OCI-LY7 (cell line): Measurements from ENCODE around the gene CHI3L2. TPM values are rescaled to one million over a fixed set of nuclear protein-coding genes. Genes with fewer than 3 reads are reported as not detected.

Experiments
- BruUV-seq: library from RNA; stranded (reverse); fragments of 400-500 nt; replicated peaks from 2 replicates; lab custom pipeline; 2021; lab: Mats Ljungman, UMichigan
- CTCF ChIA-PET: fragments of 300-600 bp; sonication (Branson Sonifier 250); formaldehyde crosslinking; loops from one replicate; lab custom pipeline; 2022; ENCODE audit warnings: antibody characterized with exemption; ENCODE audit not compliant: unreplicated experiment; lab: Charles Lee
- POLR2A ChIA-PET: fragments of 300-600 bp; sonication (Branson Sonifier 250); formaldehyde crosslinking; loops from one replicate; lab custom pipeline; 2022; ENCODE audit warnings: antibody characterized with exemption; lab: Charles Lee
- DNase-seq: peaks from one replicate; pipeline ENCODE4 v3.0.0-alpha.2; 2015; ENCODE audit warnings: low spot score
- H2AFZ ChIP-seq: fragments of 200-600 bp; sonication (generic), shearing (Covaris generic); 2 replicates; pipeline ENCODE4 v1.6.1; 2014; ENCODE audit warnings: mild to moderate bottlenecking, antibody characterized with exemption, low read length, moderate library complexity
- H3K27ac ChIP-seq: fragments of 200-600 bp; sonication (generic); 2 replicates; pipeline ENCODE4 v1.5.1; 2014; ENCODE audit warnings: mixed run types, low read depth, mild to moderate bottlenecking, moderate library complexity, low read length, inconsistent platforms; ENCODE audit not compliant: poor library complexity, severe bottlenecking
- H3K36me3 ChIP-seq: fragments of 200-600 bp; sonication (generic); 2 replicates; pipeline ENCODE4 v1.6.1; 2014; ENCODE audit warnings: mild to moderate bottlenecking, antibody characterized with exemption, low read length, moderate library complexity, mixed read lengths; ENCODE audit not compliant: insufficient read depth
- H3K4me1 ChIP-seq: fragments of 200-600 bp; sonication (generic); 2 replicates; pipeline ENCODE4 v1.5.1; 2014; ENCODE audit warnings: mild to moderate bottlenecking, low read length; ENCODE audit not compliant: insufficient read depth, poor library complexity, severe bottlenecking
- H3K4me2 ChIP-seq: fragments of 200-600 bp; sonication (generic); 2 replicates; pipeline ENCODE4 v1.6.1; 2014; ENCODE audit warnings: mild to moderate bottlenecking, low read length
- H3K4me3 ChIP-seq: fragments of 200-600 bp; sonication (generic); 2 replicates; pipeline ENCODE4 v1.5.1; 2014; ENCODE audit warnings: mild to moderate bottlenecking, low read depth, low read length; ENCODE audit not compliant: poor library complexity, severe bottlenecking
- H3K79me2 ChIP-seq: fragments of 200-600 bp; sonication (generic); 2 replicates; pipeline ENCODE4 v1.6.1; 2016; ENCODE audit warnings: low read depth, mild to moderate bottlenecking, low read length, moderate library complexity, mixed read lengths; ENCODE audit not compliant: insufficient read depth
- H3K9me2 ChIP-seq: fragments of 200-600 bp; sonication (generic); 2 replicates; pipeline ENCODE4 v1.6.1; 2016; ENCODE audit warnings: mild to moderate bottlenecking, low read length, mixed read lengths; ENCODE audit not compliant: insufficient read depth
- H3K9me3 ChIP-seq: fragments of 200-600 bp; sonication (generic); 2 replicates; pipeline ENCODE4 v1.6.1; 2014; ENCODE audit warnings: mild to moderate bottlenecking, mixed run types, low read length, mixed read lengths
- H4K20me1 ChIP-seq: fragments of 200-600 bp; sonication (generic); 2 replicates; pipeline ENCODE4 v1.6.1; 2014; ENCODE audit warnings: mild to moderate bottlenecking, antibody characterized with exemption, low read length, moderate library complexity, mixed read lengths; ENCODE audit not compliant: insufficient read depth
- EZH2phosphoT487 ChIP-seq: fragments of 200-600 bp; sonication (generic); IDR thresholded peaks from 2 replicates; pipeline ENCODE4 v1.6.1; 2018; ENCODE audit warnings: low read depth, borderline replicate concordance, mild to moderate bottlenecking, mixed run types, antibody characterized with exemption, low read length, moderate library complexity, mixed read lengths
- intact Hi-C: fragments of 100-400 bp; cut with micrococcal nuclease; formaldehyde crosslinking; loops from one replicate; pipeline ENCODE4 v1.10.0; 2022; ENCODE audit not compliant: unreplicated experiment
- total RNA-seq, 2 experiments: library from RNA; depleted of rRNA in 1 of 2; stranded (reverse); fragments of >200 nt in 1 of 2; shearing (Covaris generic) in 1 of 2; gene quantifications; 2 replicates each; pipeline ENCODE4 v1.2.3, GENCODE V29; 2014 to 2022
- TF ChIP-seq, protein P1 (sequence below): fragments of 200-600 bp; sonication (generic); conservative IDR thresholded peaks from 2 replicates; pipeline ENCODE4 v1.5.1; 2014; ENCODE audit warnings: mild to moderate bottlenecking, antibody characterized with exemption, low read length, moderate library complexity, mixed read lengths

CHI3L2 gene
- total RNA-seq, 2 experiments from 2014 or later = 37.1 to 88.7 TPM

DNA sequence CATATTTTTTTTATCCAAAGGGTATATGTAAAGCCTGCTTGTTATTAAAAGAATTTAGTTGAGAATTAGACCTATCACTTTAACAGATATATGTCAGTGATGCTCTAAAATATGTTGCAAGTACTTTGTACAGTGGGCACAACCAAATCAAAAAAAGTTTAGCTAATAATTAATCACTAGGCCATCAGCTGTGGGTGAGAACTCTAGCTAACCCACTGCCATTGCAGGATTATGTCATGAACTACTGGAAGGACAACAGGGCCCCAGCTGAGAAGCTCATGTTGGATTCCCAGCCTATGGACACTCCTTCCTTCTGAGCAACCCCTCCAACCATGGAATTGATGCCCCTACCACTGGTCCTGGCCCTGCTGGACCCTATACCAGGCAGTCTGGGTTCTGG, 56.3 kb downstream of the CHI3L2 start:
- intact Hi-C loops = no loop called here
- Histone ChIP-seq H2AFZ (no peak overlapping the region), H4K20me1 (no peaks in the 10 kb centered on the region), H3K4me1 (no peaks in the 10 kb centered on the region), H3K4me2 (no peak overlapping the region), H3K36me3 (no peaks in the 10 kb centered on the region), H3K9me3 (no peaks in the 10 kb centered on the region), H3K9me2 (no peaks in the 10 kb centered on the region), H3K79me2 (no peaks in the 10 kb centered on the region), H3K27ac (no peak overlapping the region), H3K4me3 (no peak overlapping the region)
- POLR2A ChIA-PET = interaction anchor here (0.5 kb wide), 1 partner anchor 383 kb away, joined by 9 read pairs; no protein-coding TSS in a partner anchor
- no TSS peak for BruUV-seq
- DNase-seq = no peak
- CTCF ChIA-PET = no interaction called here
- no peak for TF ChIP-seq EZH2phosphoT487

DNA sequence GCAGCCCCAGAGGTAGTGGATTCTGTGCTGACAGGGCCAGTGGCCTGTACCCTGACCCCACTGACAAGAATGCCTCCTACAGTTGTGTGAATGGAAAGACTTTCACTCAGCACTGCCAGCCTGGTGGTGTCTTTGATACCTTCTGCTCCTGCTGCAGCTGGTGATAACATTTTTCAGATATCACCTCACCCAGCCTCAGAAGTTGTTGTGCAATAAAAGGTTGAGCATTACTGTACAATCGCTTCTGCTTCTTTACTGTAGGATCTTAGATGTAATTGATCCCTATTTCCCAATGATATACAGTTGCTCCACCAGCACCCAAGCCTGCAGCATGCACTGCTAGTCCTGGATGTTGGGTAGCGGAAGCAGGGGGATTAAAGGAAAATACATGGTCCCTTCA, 58.4 kb downstream of the CHI3L2 start:
- intact Hi-C loops = no loop called here
- TF ChIP-seq, protein P1, sequence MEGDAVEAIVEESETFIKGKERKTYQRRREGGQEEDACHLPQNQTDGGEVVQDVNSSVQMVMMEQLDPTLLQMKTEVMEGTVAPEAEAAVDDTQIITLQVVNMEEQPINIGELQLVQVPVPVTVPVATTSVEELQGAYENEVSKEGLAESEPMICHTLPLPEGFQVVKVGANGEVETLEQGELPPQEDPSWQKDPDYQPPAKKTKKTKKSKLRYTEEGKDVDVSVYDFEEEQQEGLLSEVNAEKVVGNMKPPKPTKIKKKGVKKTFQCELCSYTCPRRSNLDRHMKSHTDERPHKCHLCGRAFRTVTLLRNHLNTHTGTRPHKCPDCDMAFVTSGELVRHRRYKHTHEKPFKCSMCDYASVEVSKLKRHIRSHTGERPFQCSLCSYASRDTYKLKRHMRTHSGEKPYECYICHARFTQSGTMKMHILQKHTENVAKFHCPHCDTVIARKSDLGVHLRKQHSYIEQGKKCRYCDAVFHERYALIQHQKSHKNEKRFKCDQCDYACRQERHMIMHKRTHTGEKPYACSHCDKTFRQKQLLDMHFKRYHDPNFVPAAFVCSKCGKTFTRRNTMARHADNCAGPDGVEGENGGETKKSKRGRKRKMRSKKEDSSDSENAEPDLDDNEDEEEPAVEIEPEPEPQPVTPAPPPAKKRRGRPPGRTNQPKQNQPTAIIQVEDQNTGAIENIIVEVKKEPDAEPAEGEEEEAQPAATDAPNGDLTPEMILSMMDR = no peak
- no peak for TF ChIP-seq EZH2phosphoT487
- no peak overlapping the region for H3K4me2 ChIP-seq
- no TSS peak for BruUV-seq
- no peak overlapping the region for H2AFZ ChIP-seq
- no peaks in the 10 kb centered on the region for H4K20me1 ChIP-seq
- no peaks in the 10 kb centered on the region for H3K9me3 ChIP-seq
- no peak overlapping the region for H3K27ac ChIP-seq
- H3K4me1 ChIP-seq = no peaks in the 10 kb centered on the region
- H3K9me2 ChIP-seq = no peaks in the 10 kb centered on the region
- CTCF ChIA-PET = interaction anchor here (0.6 kb wide), 1 partner anchor 531 kb away, joined by 3 read pairs; no protein-coding TSS in a partner anchor
- no peaks in the 10 kb centered on the region for H3K79me2 ChIP-seq
- POLR2A ChIA-PET = no interaction called here
- no peak for DNase-seq
- H3K36me3 ChIP-seq = no peaks in the 10 kb centered on the region
- no peak overlapping the region for H3K4me3 ChIP-seq

DNA sequence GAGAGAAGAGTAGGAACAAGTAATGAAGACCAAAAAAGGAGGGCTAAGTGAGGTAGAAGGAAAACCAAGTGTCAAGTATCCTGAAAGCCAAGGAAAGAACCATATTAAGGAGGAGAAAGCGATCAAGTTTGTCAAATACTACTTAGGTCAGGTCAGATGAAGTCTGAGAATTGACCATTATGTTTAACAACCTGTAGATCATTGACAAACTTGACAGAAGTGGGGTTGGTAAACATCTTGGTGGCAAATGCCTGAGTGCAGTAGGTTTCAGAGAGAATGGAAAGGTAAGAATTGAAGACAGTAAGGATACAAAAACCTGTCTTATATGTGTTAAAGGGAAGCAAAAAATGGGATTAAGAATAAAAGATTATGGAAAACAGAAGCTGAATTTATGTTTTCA, 59.4 kb downstream of the CHI3L2 start:
- Histone ChIP-seq H3K79me2 (no peaks in the 10 kb centered on the region), H3K9me3 (no peaks in the 10 kb centered on the region), H3K36me3 (no peaks in the 10 kb centered on the region), H2AFZ (no peak overlapping the region), H3K4me3 (no peak overlapping the region), H3K4me2 (no peak overlapping the region), H3K9me2 (no peaks in the 10 kb centered on the region), H4K20me1 (no peaks in the 10 kb centered on the region), H3K27ac (no peak overlapping the region), H3K4me1 (no peaks in the 10 kb centered on the region)
- no peak for DNase-seq
- ChIA-PET CTCF (no interaction called here), POLR2A (no interaction called here)
- TF ChIP-seq EZH2phosphoT487 = no peak
- TF ChIP-seq, protein P1 = no peak
- intact Hi-C loops = no loop called here
- BruUV-seq = no TSS peak
